A673 (cell line): Measurements from ENCODE around the gene EVA1C. TPM values are rescaled to one million over a fixed set of nuclear protein-coding genes. Genes with fewer than 3 reads are reported as not detected.

Experiments
- BruUV-seq: library from RNA; stranded (reverse); fragments of 400-500 nt; replicated peaks from 2 replicates; lab custom pipeline; 2021; lab: Mats Ljungman, UMichigan
- CTCF ChIA-PET: fragments of 300-600 bp; sonication (Branson Sonifier 250); formaldehyde crosslinking; loops from one replicate; lab custom pipeline; 2022; ENCODE audit warnings: antibody characterized with exemption; lab: Charles Lee
- POLR2A ChIA-PET: fragments of 300-600 bp; sonication (Branson Sonifier 250); formaldehyde crosslinking; loops from one replicate; lab custom pipeline; 2022; ENCODE audit warnings: antibody characterized with exemption; ENCODE audit not compliant: low non-redundant PET; lab: Charles Lee
- DNase-seq: peaks from one replicate; pipeline ENCODE4 v3.0.0-alpha.2; 2015; ENCODE audit warnings: low spot score
- H3K27ac ChIP-seq: fragments of 200-600 bp; sonication (generic); 2 replicates; pipeline ENCODE4 v1.5.1; 2016; ENCODE audit warnings: mixed run types, low read depth, mild to moderate bottlenecking, mixed read lengths, antibody characterized with exemption, low read length; ENCODE audit not compliant: poor library complexity, severe bottlenecking
- H3K27me3 ChIP-seq: fragments of 200-600 bp; sonication (generic); replicated peaks from 2 replicates; pipeline ENCODE4 v1.6.1; 2017; ENCODE audit warnings: mixed run types, low read depth, mild to moderate bottlenecking, mixed read lengths, antibody characterized with exemption, low read length; ENCODE audit not compliant: insufficient read depth, poor library complexity
- H3K36me3 ChIP-seq: fragments of 200-600 bp; sonication (generic); 2 replicates; pipeline ENCODE4 v1.6.1; 2016; ENCODE audit warnings: mixed run types, mild to moderate bottlenecking, mixed read lengths, antibody characterized with exemption, low read length; ENCODE audit not compliant: insufficient read depth, poor library complexity, severe bottlenecking
- H3K4me1 ChIP-seq: fragments of 200-600 bp; sonication (generic); 2 replicates; pipeline ENCODE4 v1.6.1; 2017; ENCODE audit warnings: mixed run types, mild to moderate bottlenecking, mixed read lengths, antibody characterized with exemption, low read length; ENCODE audit not compliant: insufficient read depth, poor library complexity, severe bottlenecking
- H3K4me3 ChIP-seq: fragments of 200-600 bp; sonication (generic); 2 replicates; pipeline ENCODE4 v1.5.1; 2016; ENCODE audit warnings: low read depth, mixed run types, mild to moderate bottlenecking, mixed read lengths, low read length; ENCODE audit not compliant: poor library complexity, severe bottlenecking
- H3K9me3 ChIP-seq: fragments of 200-600 bp; sonication (generic); 2 replicates; pipeline ENCODE4 v1.6.1; 2016; ENCODE audit warnings: mixed run types, low read depth, mild to moderate bottlenecking, mixed read lengths, antibody characterized with exemption, low read length; ENCODE audit not compliant: poor library complexity, severe bottlenecking
- EZH2 ChIP-seq: fragments of 200-600 bp; sonication (generic); IDR thresholded peaks from 2 replicates; pipeline ENCODE4 v1.6.1; 2017; ENCODE audit warnings: borderline replicate concordance, low read depth, mild to moderate bottlenecking, mixed read lengths, antibody characterized with exemption, low read length; ENCODE audit not compliant: poor library complexity, severe bottlenecking
- intact Hi-C: fragments of 100-400 bp; cut with micrococcal nuclease; formaldehyde crosslinking; loops from one replicate; pipeline ENCODE4 v1.10.0; 2022; ENCODE audit not compliant: unreplicated experiment
- total RNA-seq: library from RNA; stranded (reverse); gene quantifications from 2 replicates; pipeline ENCODE4 v1.2.3, GENCODE V29; 2021
- TF ChIP-seq, protein P1 (sequence below): fragments of 300-800, 200-600 bp; sonication (generic); conservative IDR thresholded peaks from 2 replicates; pipeline ENCODE4 v1.5.1; 2017; ENCODE audit warnings: low read depth, mild to moderate bottlenecking, antibody characterized with exemption, low read length, moderate library complexity, mixed read lengths

The EVA1C gene
- total RNA-seq, 1 experiment from 2014 or later, result 7.2 TPM

DNA sequence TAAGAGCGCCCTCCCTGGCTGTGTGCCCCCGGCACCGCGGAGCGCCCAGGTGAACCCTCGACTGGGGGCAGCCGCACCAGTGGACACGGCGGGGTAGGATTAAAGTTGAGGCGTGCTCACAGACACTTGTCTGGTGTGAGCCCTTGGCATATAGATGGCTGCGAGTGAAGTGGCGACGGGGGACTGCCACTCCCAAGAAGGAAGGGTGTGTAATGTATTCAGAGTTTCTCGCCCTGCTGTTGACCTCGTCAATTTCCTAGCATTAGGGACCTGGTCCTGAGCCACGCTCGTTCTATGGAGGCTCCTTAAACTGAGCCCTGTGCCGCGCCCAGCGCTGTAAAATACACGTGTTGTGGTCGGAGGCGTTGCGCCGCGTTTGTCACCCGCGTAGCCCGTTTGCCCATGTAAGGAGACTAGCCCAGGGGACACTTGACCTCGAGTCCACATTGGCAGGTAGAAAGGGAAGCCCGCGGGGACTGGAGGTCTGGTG is 554 bp downstream of the EVA1C start:
- Histone ChIP-seq H3K27me3 (no peaks in the 10 kb centered on the region), H3K4me1 (peaks cover 17% of the 10 kb centered on the region), H3K27ac (peak overlapping the region; percentile 79), H3K9me3 (no peaks in the 10 kb centered on the region), H3K4me3 (peak overlapping the region; percentile 67), H3K36me3 (no peaks in the 10 kb centered on the region)
- TF ChIP-seq EZH2, result no peak
- TF ChIP-seq, protein P1, sequence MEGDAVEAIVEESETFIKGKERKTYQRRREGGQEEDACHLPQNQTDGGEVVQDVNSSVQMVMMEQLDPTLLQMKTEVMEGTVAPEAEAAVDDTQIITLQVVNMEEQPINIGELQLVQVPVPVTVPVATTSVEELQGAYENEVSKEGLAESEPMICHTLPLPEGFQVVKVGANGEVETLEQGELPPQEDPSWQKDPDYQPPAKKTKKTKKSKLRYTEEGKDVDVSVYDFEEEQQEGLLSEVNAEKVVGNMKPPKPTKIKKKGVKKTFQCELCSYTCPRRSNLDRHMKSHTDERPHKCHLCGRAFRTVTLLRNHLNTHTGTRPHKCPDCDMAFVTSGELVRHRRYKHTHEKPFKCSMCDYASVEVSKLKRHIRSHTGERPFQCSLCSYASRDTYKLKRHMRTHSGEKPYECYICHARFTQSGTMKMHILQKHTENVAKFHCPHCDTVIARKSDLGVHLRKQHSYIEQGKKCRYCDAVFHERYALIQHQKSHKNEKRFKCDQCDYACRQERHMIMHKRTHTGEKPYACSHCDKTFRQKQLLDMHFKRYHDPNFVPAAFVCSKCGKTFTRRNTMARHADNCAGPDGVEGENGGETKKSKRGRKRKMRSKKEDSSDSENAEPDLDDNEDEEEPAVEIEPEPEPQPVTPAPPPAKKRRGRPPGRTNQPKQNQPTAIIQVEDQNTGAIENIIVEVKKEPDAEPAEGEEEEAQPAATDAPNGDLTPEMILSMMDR, result no peak
- POLR2A ChIA-PET, result no interaction called here
- CTCF ChIA-PET, result no interaction called here
- intact Hi-C loops, result no loop called here
- DNase-seq, result peak; percentile 36
- BruUV-seq, result no TSS peak

DNA sequence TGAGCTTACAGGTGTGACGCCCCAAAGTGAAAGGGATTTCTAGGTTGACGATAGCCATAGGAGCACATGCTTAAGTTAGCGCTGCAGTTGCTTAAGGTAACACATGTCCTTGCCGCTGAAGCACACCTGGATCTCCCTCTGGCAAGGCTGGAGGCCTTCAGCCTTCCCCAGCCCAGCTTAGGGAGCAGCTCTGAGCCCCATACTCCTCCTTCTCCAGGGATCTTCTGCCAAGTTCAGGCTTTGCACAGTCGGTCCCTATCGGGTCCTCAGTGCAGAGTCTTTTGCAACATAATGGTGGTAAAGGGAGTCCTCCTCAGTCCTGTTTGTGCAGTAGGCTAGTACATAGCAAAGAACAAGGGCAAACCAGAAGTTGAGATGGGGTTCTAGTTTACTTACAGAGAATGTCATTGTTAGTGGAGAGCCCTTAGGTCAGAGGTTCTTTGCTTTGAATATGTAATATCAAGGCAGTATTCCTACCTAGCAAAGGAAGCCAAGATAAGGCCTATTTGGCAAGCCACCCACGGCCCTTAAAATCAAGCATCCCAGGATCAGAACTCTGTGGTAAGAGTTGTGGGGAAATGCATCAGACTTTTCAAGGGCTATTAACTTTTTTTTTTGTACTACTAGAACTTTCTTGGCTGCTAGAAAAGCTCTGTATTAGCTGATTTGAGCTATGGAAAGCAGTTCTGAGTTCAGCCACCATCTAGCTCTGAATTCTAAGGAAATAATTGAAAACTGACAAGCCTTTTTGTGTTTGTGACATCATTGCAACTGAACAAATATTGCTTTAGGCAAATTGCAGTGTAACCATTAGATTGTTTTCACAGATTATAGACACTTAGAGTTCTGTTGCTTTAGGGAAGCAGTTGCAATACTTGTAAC is 1.4 kb downstream of the EVA1C start:
- TF ChIP-seq, protein P1, result no peak
- TF ChIP-seq EZH2, result no peak
- Histone ChIP-seq H3K27me3 (no peaks in the 10 kb centered on the region), H3K4me3 (peak overlapping the region; percentile 67), H3K4me1 (peaks cover 17% of the 10 kb centered on the region), H3K9me3 (no peaks in the 10 kb centered on the region), H3K36me3 (no peaks in the 10 kb centered on the region), H3K27ac (no peak overlapping the region)
- ChIA-PET POLR2A (no interaction called here), CTCF (interaction anchor here (0.9 kb wide), 1 partner anchor 187 kb away, joined by 9 read pairs; no protein-coding TSS in a partner anchor)
- TSS peak; percentile 20 for BruUV-seq
- DNase-seq, result peak; percentile 39
- intact Hi-C loops, result loop anchor here (2.0 kb wide), 1 partner anchor 149 kb away; no protein-coding TSS in a partner anchor

DNA sequence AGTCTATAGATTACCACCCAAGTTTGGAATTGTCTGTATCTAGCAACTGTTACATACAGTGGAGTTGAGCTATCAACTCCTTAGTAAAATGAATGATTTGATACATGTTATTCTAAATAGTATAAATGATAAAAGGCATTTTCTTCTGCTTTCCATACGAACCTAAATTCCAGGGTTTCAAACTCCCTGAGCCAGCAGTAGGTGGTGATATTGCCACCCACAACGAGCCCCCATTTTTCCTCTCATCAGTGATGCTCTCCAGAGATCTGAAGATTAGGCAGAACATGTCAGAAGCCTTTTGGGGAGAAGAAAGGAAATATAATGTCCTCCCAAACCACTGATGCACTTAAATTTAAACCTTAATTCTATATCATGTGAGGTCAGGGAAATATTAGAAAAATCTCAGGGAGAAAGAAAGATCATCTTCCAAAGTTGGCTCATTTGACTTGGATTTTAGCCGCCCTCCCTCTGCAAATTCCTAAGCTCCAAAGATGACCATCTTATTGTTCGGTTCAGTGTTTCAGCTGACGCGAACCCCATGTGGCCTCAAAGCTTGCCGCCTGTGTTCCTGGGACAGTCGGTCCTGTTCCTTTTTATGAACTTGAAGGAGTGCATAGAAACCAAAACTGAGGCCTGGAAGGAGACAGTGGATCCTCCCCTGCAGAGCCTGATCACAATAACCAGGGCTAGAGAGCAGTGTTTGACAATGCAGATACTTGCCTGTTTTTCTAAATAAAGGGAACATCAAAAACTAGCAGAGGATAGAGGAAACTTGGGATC is 2.3 kb downstream of the EVA1C start:
- no TSS peak for BruUV-seq
- Histone ChIP-seq H3K9me3 (no peaks in the 10 kb centered on the region), H3K27ac (no peak overlapping the region), H3K4me3 (no peak overlapping the region), H3K27me3 (no peaks in the 10 kb centered on the region), H3K4me1 (peaks cover 17% of the 10 kb centered on the region), H3K36me3 (no peaks in the 10 kb centered on the region)
- CTCF ChIA-PET, result interaction anchor here (0.9 to 1.1 kb wide), 2 partner anchors 186 kb away, joined by 4 to 9 read pairs; no protein-coding TSS in a partner anchor
- peak; percentile 59 for DNase-seq
- POLR2A ChIA-PET, result interaction anchor here (0.7 kb wide), 1 partner anchor 11 kb away, joined by 3 read pairs; no protein-coding TSS in a partner anchor
- intact Hi-C loops, result loop anchor here (2.0 kb wide), 1 partner anchor 148 kb away; no protein-coding TSS in a partner anchor
- no peak for TF ChIP-seq EZH2
- TF ChIP-seq, protein P1, result peak; percentile 56
